ENCODE data around the gene OR10A5. TPM values are rescaled to one million over a fixed set of nuclear protein-coding genes. Genes with fewer than 3 reads are reported as not detected.

OR10A5 gene
- total and polyA plus RNA-seq, 9 of the 15 experiments (the other 6 are each of a cell fraction or from before 2014, with no cell fraction given): 0.14 TPM; not detected in 8

- FAIRE-seq (no peak), DNase-seq (ENCODE audit: extremely low read depth in 1 of 4, low spot score in 3 of 4) (no peak), ATAC-seq (no peak)
- TF ChIP-seq UBTF (IDR thresholded peaks at IDR 0.05; ENCODE audit: borderline replicate concordance in 1 of 2, low read depth in 2 of 2, low read length in 2 of 2) (no peak), HBP1 (CRISPR knock-in tag; IDR thresholded peaks at IDR 0.05) (no peak)
- intact Hi-C loops (cut with micrococcal nuclease) (no loop called here), in situ Hi-C loops (cut with MboI) (no loop called here)
- H3K27ac ChIP-seq (ENCODE audit: extremely low read depth, low read depth, low read length): no peak within 1 kb of the TSS
- H3K4me2 ChIP-seq (ENCODE audit: insufficient read depth, low read length): no peak within 1 kb of the TSS
- H3K9me3 ChIP-seq (replicated peaks; ENCODE audit: control insufficient read depth, insufficient read depth, low read depth, low read length): no peaks in the 10 kb centered on the region
- WGBS (ENCODE audit: insufficient coverage, low coverage, missing lambda C conversion rate): 6% methylated on average over 2 of the region's 2 CpGs
- CTCF ChIA-PET (ENCODE audit: low intra/inter-chr PET ratio): no interaction called here
- H3K4me1 ChIP-seq (replicated peaks in 1 of 2; ENCODE audit: control insufficient read depth in 2 of 2, insufficient read depth in 2 of 2, low read length in 2 of 2): no peaks in the 10 kb centered on the region
- H3K79me2 ChIP-seq (ENCODE audit: control insufficient read depth, insufficient read depth, low read length): no peaks in the 10 kb centered on the region
- no peak within 1 kb of the TSS for H3K4me3 ChIP-seq
- H3K9me1 ChIP-seq (ENCODE audit: control insufficient read depth, insufficient read depth, low read length): no peaks in the 10 kb centered on the region
- BruUV-seq (replicated peaks): no TSS peak
- POLR2A ChIA-PET: no interaction called here
- no peaks in the 10 kb centered on the region for H3K36me3 ChIP-seq (ENCODE audit: control insufficient read depth, insufficient read depth, low read length)
- no peaks in the 10 kb centered on the region for H3K27me3 ChIP-seq (ENCODE audit: control insufficient read depth in 2 of 2, insufficient read depth in 2 of 2, low read length in 2 of 2)
- H2AFZ ChIP-seq (ENCODE audit: low read depth, low read length): no peak within 1 kb of the TSS
- H4K20me1 ChIP-seq (replicated peaks; ENCODE audit: control insufficient read depth, insufficient read depth, low read length): no peaks in the 10 kb centered on the region
- no peak within 1 kb of the TSS for H3K9ac ChIP-seq (ENCODE audit: insufficient read depth in 1 of 2, low read depth in 2 of 2, low read length in 2 of 2)
Observed at GRCh38 chr11:6892400-6892799, 46.9 kb downstream of the OR10A5 start, which contains the start of gene OR2D2. Gene OR2D2, minus strand, starts transcription at chr11:6892500. Its CDS starts 0 bp downstream, at chr11:6892500.

All from K562 (cell line).